Left hindlimb (tissue), 1 donor: ENCODE results near the gene ADNP.

Source experiments
- DNase-seq: peaks from one replicate; pipeline ENCODE4 v3.0.0-alpha.2; 2018

ADNP gene

DNA sequence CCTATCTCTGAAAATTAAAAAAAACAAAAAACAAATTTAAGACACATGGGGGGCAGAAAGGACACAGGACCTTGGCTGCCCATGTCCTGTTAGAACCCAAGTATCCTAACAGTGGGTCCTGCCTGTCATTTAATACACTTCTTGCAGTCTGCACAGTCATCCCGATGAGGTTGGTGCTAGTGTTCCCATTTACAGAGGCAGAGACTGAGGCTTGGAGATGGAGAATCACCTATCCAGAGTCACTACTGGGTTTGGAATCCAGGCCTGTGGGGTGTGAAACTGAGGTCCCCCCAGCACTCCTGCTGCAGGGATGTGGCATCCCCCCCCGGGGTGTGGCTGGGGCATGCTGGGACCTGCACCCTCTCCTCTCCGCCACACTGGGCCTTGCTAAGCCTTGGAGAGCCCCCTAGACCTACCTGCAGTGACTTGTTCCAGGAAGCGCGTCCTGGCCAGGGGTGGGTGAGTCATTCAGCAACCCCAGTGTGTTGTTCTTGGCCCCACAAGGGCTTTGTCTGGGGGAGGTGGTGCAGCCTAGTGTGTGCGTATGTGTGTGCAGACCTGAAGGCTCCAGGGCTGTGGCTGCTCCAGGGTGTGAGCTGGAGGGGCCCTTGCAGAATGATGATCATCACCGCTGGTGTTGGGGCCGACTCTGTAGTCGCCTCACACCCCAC lies 86.7 kb downstream of the ADNP start:
- DNase-seq = no peak

DNA sequence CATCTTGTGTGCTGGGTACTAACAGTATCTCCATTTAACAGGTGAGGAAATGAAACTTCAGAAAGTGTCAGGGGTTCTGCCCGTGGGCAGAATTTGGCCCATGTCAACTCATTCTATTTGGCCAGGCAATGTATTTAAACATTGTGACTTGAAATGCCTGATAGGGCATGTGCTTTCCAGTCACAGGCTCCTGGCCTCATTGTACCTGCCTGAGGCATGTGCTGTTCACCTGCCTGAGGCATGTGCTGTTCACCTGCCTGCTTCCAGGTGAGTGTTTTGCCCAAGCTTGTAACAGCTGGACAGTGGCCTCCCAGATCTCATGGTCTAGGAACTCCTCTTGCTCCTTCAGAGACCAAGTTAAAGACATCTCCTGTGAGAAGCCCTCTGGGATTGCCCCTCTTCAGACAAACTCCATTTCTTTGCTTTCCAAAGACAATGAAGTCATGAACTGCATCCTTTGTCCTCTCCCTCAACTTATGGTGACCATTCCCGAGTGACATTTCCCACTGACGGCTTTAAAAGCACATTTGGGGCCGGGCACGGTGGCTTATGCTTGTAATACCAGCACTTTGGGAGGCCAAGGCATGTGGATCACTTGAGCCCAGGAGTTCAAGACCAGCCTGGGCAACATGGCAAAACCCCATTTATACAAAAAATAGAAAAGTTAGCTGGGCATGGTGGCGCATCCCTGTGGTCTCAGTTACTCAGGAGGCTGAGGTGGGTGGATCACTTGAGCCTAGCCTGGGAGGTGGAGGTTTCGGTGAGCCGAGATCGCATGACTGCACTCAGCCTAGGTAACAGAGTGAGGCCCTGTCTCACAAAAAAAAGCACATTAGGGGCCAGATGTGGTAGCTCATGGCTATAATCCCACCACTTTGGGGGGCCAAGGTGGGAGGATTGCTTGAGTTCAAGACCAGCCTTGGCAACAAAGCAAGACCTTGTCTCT lies 87.6 kb downstream of the ADNP start:
- DNase-seq = no peak

DNA sequence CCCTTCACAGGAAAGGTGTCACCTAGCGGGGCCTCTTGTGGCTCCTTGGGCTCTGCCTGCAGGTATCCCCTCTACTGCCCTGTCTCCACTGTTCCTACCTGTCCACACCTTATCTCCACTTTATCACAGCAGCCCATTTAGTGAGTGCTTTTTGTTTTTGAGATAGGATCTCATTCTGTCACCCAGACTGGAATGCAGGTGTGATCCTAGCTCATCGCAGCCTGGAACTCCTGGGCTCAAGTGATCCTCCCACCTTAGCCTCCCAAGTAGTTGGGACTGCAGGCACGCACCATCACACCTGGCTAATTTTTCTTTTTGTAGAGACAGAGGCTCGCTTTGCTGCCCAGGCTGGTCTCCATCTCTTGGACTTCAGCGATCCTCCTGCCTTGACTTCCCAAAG lies 88.4 kb downstream of the ADNP start:
- no peak for DNase-seq
